ENCODE measurements around the gene FILIP1L. TPM values are rescaled to one million over a fixed set of nuclear protein-coding genes. Genes with fewer than 3 reads are reported as not detected.
A peak's percentile ranks its signal among the peaks of the same experiment; 100 is the strongest.

Gene FILIP1L
- polyA plus RNA-seq, 3 donors: 0.13 to 0.40 (median 0.25) TPM

DNA sequence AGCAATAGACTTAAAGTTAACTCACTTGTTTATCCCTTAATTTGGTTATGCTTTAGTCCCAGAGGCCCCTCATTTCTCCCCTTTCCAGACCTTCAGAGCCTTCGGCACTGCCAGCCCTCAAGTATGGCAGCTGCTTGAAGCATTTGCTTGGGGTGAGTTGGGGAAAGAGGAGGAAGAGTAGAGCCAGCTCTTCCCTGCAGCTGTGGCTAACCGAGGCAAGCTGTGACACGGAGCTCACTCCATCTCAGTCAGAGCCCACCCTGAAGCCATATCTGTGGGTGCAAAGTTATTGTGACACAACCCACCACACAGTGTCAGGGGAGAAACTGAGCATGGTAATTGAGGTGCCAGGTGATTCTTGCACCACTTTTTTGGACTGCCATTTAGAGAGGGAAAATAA is 66.1 kb downstream of the FILIP1L start:
- Mint-ChIP-seq H3K4me3 (peak overlapping the region; percentile 75 to 90), H3K4me1 (peaks cover 50% of the 10 kb centered on the region)
- intact Hi-C loops (cut with micrococcal nuclease): loop anchor here in 1 of 2 donors (10.0 kb wide), 1 partner anchor 153 kb away; no protein-coding TSS in a partner anchor

GRCh38 chr3:100047455-100048141 is 66.7 kb downstream of the FILIP1L start:
- H3K4me1 Mint-ChIP-seq: peaks cover 56% of the 10 kb centered on the region

More for the DNA sequence above, 66.1 kb downstream of the FILIP1L start:
- H2AFZ ChIP-seq (ENCODE audit: insufficient read depth, low read depth, low read length, poor library complexity, severe bottlenecking): peak overlapping the region; percentile 63
- peaks cover 48 to 54% of the 10 kb centered on the region in 2 donors for H3K4me1 ChIP-seq (ENCODE audit: control insufficient read depth in 1 of 2, insufficient read depth in 2 of 2, low read length in 2 of 2)
- peak overlapping the region; percentile 62 to 80 for H3K27ac ChIP-seq (ENCODE audit: low read depth in 1 of 2, low read length in 2 of 2)
- no peaks in the 10 kb centered on the region for H3K27me3 Mint-ChIP-seq (ENCODE audit: low read depth in 3 of 3)
- no peaks in the 10 kb centered on the region for H3K9me3 ChIP-seq (replicated peaks in 1 of 2; ENCODE audit: control insufficient read depth in 1 of 2, insufficient read depth in 1 of 2, low read length in 2 of 2)
- no peaks in the 10 kb centered on the region for H3K36me3 ChIP-seq (replicated peaks in 1 of 2; ENCODE audit: control insufficient read depth in 1 of 2, insufficient read depth in 2 of 2, low read length in 2 of 2)
- H3K27ac Mint-ChIP-seq: peak overlapping the region; percentile 90 to 97 (median 93)
- no peaks in the 10 kb centered on the region for H4K20me1 ChIP-seq (ENCODE audit: insufficient read depth, low read length)
- peak overlapping the region in 1 of 3 experiments; percentile 61 for H3K4me3 ChIP-seq (replicated peaks in 1 of 3; ENCODE audit: low read depth in 2 of 3, low read length in 3 of 3)
- no peaks in the 10 kb centered on the region for H3K9me3 Mint-ChIP-seq
- H3K36me3 Mint-ChIP-seq: no peaks in the 10 kb centered on the region
- H3K79me2 ChIP-seq (ENCODE audit: insufficient read depth, low read length): no peaks in the 10 kb centered on the region
- no CpG with 5 or more reads among the region's 3 CpGs for WGBS (ENCODE audit: insufficient coverage)
- TF ChIP-seq, protein P1, sequence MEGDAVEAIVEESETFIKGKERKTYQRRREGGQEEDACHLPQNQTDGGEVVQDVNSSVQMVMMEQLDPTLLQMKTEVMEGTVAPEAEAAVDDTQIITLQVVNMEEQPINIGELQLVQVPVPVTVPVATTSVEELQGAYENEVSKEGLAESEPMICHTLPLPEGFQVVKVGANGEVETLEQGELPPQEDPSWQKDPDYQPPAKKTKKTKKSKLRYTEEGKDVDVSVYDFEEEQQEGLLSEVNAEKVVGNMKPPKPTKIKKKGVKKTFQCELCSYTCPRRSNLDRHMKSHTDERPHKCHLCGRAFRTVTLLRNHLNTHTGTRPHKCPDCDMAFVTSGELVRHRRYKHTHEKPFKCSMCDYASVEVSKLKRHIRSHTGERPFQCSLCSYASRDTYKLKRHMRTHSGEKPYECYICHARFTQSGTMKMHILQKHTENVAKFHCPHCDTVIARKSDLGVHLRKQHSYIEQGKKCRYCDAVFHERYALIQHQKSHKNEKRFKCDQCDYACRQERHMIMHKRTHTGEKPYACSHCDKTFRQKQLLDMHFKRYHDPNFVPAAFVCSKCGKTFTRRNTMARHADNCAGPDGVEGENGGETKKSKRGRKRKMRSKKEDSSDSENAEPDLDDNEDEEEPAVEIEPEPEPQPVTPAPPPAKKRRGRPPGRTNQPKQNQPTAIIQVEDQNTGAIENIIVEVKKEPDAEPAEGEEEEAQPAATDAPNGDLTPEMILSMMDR (IDR thresholded peaks at IDR 0.05): no peak
- H3K27me3 ChIP-seq (ENCODE audit: control insufficient read depth in 2 of 2, insufficient read depth in 2 of 2, low read length in 2 of 2): no peaks in the 10 kb centered on the region
- no peak for DNase-seq
- H3K4me2 ChIP-seq (replicated peaks; ENCODE audit: extremely low read depth, low read length, poor library complexity, severe bottlenecking): peak overlapping the region; percentile 67
- no peak overlapping the region for H3K9ac ChIP-seq (ENCODE audit: insufficient read depth, low read length, poor library complexity, severe bottlenecking)

More at GRCh38 chr3:100047455-100048141, 66.7 kb downstream of the FILIP1L start:
- TF ChIP-seq, protein P1 (IDR thresholded peaks at IDR 0.05): no peak
- H3K27ac ChIP-seq (ENCODE audit: low read depth in 1 of 2, low read length in 2 of 2): peak overlapping the region; percentile 62 to 80
- H3K9me3 ChIP-seq (replicated peaks in 1 of 2; ENCODE audit: control insufficient read depth in 1 of 2, insufficient read depth in 1 of 2, low read length in 2 of 2): no peaks in the 10 kb centered on the region
- peak; percentile 53 to 74 (median 68) for DNase-seq
- H3K4me2 ChIP-seq (replicated peaks; ENCODE audit: extremely low read depth, low read length, poor library complexity, severe bottlenecking): peak overlapping the region; percentile 67
- peak overlapping the region; percentile 6 to 61 (median 49) for H3K4me3 ChIP-seq (replicated peaks in 1 of 3; ENCODE audit: low read depth in 2 of 3, low read length in 3 of 3)
- H2AFZ ChIP-seq (ENCODE audit: insufficient read depth, low read depth, low read length, poor library complexity, severe bottlenecking): peak overlapping the region; percentile 63
- WGBS (ENCODE audit: insufficient coverage): 58% methylated on average over 2 of the region's 6 CpGs
- peak overlapping the region; percentile 75 to 90 for H3K4me3 Mint-ChIP-seq
- peaks cover 54 to 58% of the 10 kb centered on the region in 2 donors for H3K4me1 ChIP-seq (ENCODE audit: control insufficient read depth in 1 of 2, insufficient read depth in 2 of 2, low read length in 2 of 2)
- no peaks in the 10 kb centered on the region for H4K20me1 ChIP-seq (ENCODE audit: insufficient read depth, low read length)
- H3K9me3 Mint-ChIP-seq: no peaks in the 10 kb centered on the region
- H3K27ac Mint-ChIP-seq: peak overlapping the region; percentile 90 to 97 (median 93)
- peak overlapping the region; percentile 42 for H3K9ac ChIP-seq (ENCODE audit: insufficient read depth, low read length, poor library complexity, severe bottlenecking)
- intact Hi-C loops (cut with micrococcal nuclease): loop anchor here in 1 of 2 donors (10.0 kb wide), 1 partner anchor 153 kb away; no protein-coding TSS in a partner anchor
- H3K79me2 ChIP-seq (ENCODE audit: insufficient read depth, low read length): no peaks in the 10 kb centered on the region
- no peaks in the 10 kb centered on the region for H3K27me3 Mint-ChIP-seq (ENCODE audit: low read depth in 3 of 3)
- no peaks in the 10 kb centered on the region for H3K36me3 Mint-ChIP-seq
- H3K27me3 ChIP-seq (ENCODE audit: control insufficient read depth in 2 of 2, insufficient read depth in 2 of 2, low read length in 2 of 2): no peaks in the 10 kb centered on the region
- H3K36me3 ChIP-seq (replicated peaks in 1 of 2; ENCODE audit: control insufficient read depth in 1 of 2, insufficient read depth in 2 of 2, low read length in 2 of 2): no peaks in the 10 kb centered on the region

Data from CD14-positive monocyte (primary cell).